Putamen (tissue), 1 donor: ENCODE measurements around the gene USP33.
"Not testable (repeated sequence)": the region's sequence is repeated elsewhere in the genome, so short reads cannot be mapped to it uniquely, and the experiment has no call there.

Experiments used
- DNase-seq: peaks from one replicate; pipeline ENCODE4 v3.0.0-alpha.2; 2016; ENCODE audit warnings: low spot score

The USP33 gene

DNA sequence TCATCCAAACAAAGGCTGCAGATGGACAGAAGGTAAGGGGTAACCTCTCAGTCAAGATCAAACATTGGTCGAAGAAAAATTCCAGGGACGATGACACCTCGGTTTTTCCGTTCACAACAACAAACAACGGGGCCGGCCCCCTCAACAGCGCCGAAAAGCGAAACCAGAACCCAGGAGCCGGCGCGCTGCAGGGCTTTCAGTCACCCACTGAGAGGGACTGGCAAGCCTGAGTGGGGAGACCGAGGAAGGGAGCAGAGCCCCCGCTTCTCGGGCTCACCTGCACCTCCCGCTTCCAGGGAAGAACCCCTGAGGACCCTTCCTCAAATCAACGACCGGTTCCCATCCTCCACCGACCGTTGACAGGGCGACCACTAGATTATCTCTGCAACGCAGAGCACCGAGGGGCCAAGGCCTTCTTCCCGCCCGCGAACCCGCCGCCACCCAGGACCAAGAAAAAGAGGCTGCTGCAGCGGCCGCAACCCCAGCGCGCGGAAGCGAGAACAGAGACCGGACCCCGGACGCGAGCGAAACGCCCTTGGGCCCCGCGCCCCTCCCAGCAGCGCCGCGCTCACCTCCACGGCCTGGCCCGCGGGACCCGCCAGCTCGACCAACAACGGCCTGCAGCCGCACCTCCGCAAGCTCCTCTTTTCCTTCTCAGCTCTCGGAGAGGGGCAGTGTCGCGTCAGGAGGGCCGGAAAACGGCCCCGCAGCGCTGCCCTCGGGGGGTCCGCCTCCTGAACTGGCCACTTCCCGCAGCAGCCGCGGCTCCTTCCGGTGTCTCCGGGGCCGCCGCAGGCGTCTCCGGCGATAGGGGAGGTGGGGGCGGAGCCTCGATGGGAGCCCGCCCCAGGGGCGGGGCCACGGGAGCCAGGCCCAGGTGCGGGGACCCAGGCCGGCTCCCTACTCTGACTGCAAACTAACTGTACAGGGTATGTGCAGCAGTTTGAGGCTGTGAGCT, at the start of gene USP33:
Gene USP33, minus strand, starts transcription at position 782 of the 958 bp plus-strand sequence. CDS start 18,155 bp downstream, outside the sequence.
- peak; percentile 85 for DNase-seq

DNA sequence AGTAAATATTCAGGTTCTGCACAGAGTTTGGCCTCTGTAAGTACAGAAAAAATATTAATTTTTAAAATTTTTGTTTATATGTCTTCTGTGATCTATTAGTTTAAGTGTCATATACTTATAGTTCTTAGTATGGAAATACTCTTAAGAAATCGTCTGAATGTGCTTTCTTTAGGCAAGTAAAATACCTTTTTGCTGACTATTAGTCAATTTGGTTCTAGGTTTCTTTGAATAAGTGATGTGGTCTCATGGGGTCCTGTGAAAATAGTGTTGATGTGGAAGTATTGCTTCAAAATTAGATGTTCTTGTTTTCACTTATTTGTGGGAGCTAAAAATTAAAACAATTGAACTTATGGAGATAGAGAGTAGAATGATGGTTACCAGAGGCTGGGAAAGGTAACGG, 43.7 kb upstream of the USP33 start:
- no peak for DNase-seq

- DNase-seq = no peak
Measured at GRCh38 chr1:77802026-77802425, 42.4 kb upstream of the USP33 start.

GRCh38 chr1:77797991-77798390, 38.3 kb upstream of the USP33 start:
- DNase-seq = no peak

- DNase-seq = peak; percentile 87
Measured at GRCh38 chr1:77796695-77797405, 37.2 kb upstream of the USP33 start.

DNA sequence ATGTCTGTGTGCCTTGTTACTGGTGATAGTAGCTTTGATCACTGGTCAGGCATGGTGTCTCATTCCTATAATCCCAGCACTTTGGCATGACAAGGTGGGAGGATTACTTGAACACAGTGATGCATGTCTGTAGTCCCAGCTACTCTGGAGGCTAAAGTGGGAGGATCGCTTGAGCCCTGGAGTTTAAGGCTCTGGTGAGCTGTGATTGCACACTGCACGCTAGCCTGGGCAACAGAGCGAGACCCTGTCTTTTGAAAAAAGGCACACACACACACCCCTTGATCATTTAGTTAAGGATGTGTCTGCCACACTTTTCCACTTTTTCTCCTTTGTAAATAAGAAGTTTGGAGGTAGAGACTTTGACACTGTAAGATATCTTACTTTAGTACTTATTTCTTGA, 34.9 kb upstream of the USP33 start:
- DNase-seq = no peak

DNA sequence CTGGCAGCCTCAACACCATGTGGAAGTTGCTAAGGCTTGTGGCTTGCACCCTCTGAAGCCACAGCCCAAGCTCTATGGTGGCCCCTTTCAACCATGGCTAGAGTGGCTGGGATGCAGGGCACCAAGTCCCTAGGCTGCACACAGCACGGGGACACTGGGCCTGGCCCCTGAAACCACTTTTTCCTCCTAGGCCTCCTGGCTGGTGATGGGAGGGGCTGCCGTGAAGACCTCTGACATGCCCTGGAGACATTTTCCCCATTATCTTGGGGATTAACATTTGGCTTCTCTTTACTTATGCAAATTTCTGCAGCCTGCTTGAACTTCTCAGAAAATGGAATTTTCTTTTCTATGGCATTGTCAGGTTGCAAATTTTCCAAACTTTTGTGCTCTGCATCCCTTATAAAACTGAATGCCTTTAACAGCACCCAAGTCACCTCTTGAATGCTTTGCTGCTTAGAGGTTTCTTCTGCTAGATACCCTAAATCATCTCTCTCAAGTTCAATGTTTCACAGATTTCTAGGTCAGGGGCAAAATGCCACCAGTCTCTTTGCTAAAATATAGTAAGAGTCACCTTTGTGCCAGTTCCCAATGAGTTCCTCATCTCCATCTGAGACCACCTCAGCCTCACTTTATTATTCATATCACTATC, 26.6 kb upstream of the USP33 start:
- DNase-seq = not testable (repeated sequence)

DNA sequence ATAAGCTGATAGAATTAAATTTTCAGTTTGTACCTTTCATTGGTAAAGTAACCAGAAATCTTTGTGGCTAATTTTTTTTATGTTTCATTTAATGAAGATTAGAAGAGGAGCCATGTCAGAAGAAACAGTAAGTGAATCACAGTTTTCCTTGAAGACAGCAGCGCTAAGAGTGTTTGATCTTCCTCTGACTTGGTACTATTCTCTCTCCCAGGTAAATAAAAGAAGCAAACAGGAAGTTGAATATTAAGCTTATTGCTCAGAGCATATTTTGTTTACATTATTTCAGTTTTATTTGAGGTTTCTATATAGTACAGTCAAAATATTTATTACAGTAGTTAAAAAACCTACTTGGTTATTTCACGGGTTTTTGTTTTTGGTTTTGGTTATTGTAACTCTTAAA, 23.5 kb upstream of the USP33 start:
- DNase-seq = no peak

GRCh38 chr1:77781683-77782082, 22.0 kb upstream of the USP33 start:
- DNase-seq = no peak

DNA sequence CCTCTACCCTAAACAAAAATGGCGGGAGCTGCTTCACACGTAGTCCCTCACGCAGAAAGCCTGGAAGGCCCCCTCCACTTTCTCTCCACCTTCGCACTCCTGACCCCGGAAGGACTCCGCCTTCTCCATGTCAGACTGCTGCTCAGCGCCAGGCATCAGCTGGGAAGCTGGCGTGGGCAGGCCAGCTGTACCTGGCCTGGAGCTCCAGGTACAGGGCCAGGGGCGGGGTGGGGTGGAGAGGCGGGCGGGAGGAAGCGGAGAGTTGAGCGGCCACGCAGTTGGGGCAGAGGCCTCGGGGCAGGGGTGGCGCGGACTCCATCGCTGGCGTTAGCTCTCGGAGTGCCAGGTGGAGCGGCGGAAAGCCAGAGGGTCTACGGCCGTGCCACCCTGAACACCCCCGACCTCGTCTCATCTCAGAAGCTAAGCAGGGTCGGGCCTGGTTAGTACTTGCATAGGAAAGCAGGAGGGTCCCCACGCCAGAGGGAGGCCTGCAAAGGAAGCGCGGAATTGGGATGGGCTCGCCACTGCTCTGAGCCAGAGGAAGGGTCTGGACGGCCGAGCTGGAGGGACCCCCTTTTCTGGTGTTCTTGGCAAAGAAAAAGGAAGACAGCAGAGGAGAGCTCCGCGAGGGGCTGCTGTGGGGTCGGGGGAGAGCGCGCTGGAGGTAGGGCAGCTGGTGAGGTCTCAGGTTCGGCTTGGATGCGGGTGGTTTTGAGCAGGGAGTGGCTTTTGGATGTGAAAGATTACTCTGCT, 20.1 kb upstream of the USP33 start, which contains the start of gene MIGA1:
Gene MIGA1, plus strand, starts transcription at position 121 of the 753 bp plus-strand sequence. CDS start 3,604 bp downstream, outside the sequence.
- peak; percentile 95 for DNase-seq

DNA sequence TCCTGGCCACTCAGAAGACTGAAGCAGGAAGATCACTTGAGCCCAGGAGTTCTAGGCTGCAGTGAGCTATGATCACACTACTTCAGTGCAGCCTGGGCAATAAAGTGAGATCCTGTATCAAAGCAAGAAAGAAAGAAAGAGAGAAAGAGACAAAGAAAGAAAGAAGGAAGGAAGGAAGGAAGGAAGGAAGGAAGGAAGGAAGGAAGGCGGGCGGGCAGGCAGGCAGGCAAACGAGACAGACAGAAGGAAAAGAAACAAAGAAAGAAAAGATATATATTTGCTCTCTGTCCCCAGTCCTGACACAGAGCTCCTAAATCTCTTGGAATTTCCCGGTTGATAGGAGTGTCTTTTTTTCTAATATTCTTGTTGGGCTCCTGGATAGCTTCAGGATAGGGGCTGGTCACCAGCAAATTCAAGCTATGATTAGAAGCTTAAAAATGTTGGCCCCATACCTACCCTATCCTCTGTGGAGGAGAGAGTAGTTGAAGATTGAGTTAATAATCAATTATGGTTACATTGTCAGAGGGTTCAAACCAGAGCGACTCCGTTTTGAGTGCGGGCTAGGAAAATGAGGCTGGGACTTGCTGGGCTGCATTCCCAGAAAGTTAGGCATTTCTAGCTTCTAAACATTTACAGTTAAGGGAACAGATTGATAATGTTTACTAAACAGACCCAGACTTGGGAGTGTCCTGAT, 16.5 kb upstream of the USP33 start:
- no peak for DNase-seq

DNA sequence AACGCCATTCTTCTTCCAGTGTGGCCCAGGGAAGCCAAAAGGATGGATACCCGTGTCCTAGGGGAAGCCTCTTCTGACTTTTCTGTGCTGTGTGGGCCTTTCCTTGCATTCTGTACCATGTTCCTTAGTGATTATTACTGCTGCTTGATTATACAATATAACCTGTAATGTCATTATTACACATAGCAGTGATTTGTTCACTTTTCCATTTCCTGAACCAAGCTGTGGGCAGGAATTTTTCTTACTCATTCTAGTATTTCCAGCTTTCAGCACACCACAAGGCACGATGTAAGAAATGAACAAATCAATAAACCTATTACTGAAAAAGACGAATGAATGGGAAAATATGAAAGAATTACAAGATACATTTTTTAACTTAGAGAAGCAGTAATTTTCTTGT, 8.4 kb upstream of the USP33 start:
- DNase-seq = no peak

DNA sequence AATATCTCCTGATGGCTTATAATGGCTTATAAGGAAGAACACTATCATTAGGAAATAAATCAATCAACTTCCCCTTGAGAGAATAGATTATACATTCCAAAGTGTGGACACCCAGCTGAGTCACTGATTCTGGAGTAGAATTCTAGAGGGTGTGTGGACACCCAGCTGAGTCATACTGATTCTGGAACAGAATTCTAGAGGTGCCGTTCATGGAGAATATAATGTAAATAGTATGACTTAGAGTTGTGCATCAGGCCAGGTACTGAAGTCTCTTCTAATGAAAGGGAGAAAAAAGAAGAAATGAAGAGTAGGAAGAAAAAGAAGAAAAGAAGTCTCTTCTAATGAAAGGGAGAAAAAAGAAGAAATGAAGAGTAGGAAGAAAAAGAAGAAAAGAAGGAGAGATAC, 2.4 kb upstream of the USP33 start:
- DNase-seq = no peak

DNA sequence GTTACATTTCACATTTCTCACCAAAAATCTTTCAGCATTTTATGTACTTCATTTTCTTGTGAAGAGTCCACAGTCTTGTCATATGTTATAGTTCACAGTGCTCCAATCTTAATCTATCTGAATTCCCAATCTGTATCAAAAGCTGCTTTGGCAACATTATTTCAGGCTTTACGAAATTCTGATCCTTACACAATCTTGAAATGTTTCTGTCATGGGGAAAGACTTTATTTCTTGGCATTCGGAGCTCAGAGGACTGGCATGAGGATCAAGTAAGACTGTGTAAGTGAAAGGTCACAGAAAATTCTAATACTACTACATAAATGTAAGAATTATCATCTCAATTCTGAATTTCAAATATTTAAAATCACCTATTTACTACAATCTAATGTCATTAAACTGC, 2.0 kb downstream of the USP33 start:
- no peak for DNase-seq

DNA sequence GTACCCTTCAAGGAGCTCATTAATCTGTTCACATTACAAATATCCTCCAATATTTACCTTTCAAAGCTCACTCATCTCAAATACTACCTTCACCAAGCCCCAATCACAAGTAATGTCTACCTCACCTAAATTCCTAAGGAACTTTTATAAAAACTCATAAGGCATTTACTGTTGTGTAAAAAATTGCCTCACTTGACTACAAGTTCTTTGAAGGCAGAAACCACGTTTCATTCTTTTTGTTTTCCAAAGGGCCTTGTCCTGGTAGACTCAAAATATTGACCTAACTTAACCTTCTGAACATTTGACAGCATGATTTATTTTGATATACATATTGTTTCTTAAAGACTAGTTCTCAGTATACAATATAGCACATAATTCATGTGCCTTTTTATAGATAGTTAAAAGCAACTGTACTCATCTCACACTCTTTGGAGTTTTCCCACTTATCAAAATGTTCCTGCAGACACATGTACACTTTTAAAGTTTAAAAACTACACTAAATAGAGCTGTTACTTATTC, 2.5 kb downstream of the USP33 start:
- DNase-seq = no peak

DNA sequence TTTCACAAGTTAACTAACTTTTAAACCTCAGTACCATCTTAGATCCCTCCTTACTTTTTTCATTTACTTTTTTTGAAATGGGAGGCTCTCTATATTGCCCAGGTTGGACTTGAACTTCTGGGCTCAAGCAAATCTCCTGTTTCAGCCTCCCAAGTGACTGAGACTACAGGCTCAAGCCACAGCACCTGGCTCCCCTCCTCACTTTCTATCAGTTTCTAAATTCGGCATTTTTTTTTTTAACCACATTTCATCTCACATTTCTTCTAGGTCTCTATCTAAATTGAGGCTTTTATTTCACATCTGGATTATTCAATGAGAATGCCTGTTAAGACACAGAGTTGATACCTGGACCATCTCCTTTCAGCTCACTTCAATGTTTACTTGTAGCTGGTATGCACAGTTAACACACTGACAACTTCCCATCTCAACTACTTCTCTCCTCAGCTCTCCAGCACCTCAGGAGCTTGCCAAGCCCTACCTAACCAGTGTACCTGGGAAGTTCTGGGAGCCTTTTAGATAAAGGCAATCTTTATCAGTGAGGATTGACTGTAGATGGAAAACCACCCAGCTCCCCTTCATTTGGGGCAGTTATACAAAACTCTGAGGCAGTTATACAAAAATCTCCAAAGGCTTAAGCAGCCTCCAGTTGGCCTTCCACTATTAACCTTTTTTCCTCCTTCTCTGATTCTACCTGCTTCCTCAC, 3.4 kb downstream of the USP33 start:
- DNase-seq = no peak

GRCh38 chr1:77749489-77749888, 10.2 kb downstream of the USP33 start:
- not testable (repeated sequence) for DNase-seq

DNA sequence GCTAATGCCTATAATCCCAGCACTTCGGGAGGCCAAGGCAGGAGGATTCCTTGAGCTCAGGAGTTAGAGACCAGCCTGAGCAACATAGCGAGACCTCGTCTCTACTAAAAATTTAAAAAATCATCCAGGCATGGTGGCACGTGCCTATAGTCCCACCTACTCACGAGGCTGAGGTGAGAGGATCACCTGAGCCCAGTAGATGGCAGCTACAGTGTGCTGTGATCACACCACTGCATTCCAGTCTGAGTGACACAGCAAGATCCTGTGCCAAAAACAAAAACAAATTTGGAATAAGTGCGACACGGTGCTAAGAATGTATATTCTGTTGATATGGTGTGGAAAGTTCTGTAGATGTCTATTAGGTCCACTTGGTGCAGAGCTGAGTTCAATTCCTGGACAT, 15.1 kb downstream of the USP33 start:
- DNase-seq = no peak

DNA sequence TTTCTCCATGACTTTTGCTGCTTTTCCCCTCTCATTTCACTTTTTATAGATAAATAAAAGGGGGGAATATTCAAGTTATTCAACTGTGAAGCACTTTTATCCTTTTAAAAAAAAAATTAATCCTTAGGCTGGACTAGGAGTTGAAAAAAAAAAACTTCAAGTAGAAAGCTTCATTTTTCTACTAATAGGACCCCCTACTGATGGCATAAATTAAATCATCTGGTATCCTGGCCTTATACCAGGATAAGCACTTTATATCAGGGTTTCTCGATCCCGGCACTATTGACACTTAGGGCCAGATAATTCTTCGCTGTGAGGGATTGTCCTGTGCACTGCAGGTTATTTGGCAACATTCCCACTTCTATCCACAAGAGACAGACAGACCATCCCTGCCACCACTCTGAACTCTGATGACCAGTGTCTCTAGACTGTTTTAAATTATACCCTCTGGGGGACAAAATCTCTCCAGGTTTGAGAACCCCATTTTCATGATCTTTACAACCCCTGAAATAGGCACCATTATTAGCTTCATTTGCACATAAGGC, 17.6 kb downstream of the USP33 start:
- no peak for DNase-seq

DNA sequence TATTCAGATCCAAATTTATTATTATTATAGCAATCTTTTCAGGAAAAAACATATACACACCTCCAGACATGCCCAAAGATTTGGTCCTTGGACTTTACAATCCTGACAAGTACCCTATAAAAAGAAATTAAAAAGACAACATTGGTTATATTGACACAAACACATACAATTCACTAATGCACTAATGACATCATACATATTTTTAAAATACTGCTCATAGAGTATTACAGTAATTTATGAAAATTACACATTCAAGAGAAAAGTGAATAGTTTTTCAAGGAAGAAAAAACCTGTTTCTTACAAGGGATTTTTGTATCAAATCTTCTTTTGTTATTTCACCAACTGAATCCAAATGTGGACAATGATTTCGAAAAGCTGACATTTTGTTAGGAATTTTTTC, 18.3 kb downstream of the USP33 start:
- no peak for DNase-seq
